SK-N-SH (cell line): ENCODE measurements around the gene GNB1L.

Experiments
- CTCF ChIP-seq: fragments of 200-600 bp; sonication (generic); IDR thresholded peaks from 2 replicates; pipeline ENCODE4 v1.6.1; 2017; ENCODE audit warnings: antibody characterized with exemption, mild to moderate bottlenecking, moderate library complexity
- EP300 ChIP-seq, 2 experiments: IDR thresholded peaks; 2 replicates each; pipeline versions ENCODE4 v1.4.0 to v1.6.1; 2012; ENCODE audit warnings: borderline replicate concordance in 1 of 2, low read depth in 1 of 2, low read length in 1 of 2
- FOSL2 ChIP-seq: IDR thresholded peaks from 2 replicates; pipeline ENCODE4 v1.4.0; 2012; ENCODE audit warnings: low read depth, mild to moderate bottlenecking, moderate library complexity, borderline replicate concordance
- RAD21 ChIP-seq: IDR thresholded peaks from 2 replicates; pipeline ENCODE4 v1.6.1; 2012; ENCODE audit warnings: mild to moderate bottlenecking, low read length
- SMC3 ChIP-seq: IDR thresholded peaks from 2 replicates; pipeline ENCODE4 v1.6.1; 2012; ENCODE audit warnings: low read depth, low read length, improper control_type of control experiment
- TEAD4 ChIP-seq: IDR thresholded peaks from 2 replicates; pipeline ENCODE4 v1.4.0; 2012; ENCODE audit warnings: mild to moderate bottlenecking, borderline replicate concordance; ENCODE audit not compliant: insufficient read depth
- USF1 ChIP-seq: IDR thresholded peaks from 2 replicates; pipeline ENCODE4 v1.4.0; 2012; ENCODE audit warnings: low read depth, borderline replicate concordance
- USF2 ChIP-seq: fragments of 150-350 bp; IDR thresholded peaks from 2 replicates; pipeline ENCODE4 v1.6.1; 2017; ENCODE audit warnings: antibody characterized with exemption, low read length, low read depth, borderline replicate concordance
- YY1 ChIP-seq: IDR thresholded peaks from 2 replicates; pipeline ENCODE4 v1.4.0; 2012; ENCODE audit warnings: low read depth, mild to moderate bottlenecking

- TF ChIP-seq TEAD4 (no peak), USF1 (no peak), CTCF (no peak), EP300 (IDR thresholded peaks at IDR 0.05; ENCODE audit: borderline replicate concordance in 1 of 2, low read depth in 1 of 2, low read length in 1 of 2) (no peak), YY1 (no peak), SMC3 (no peak), USF2 (no peak), RAD21 (no peak), FOSL2 (no peak)
These were observed 43.5 kb downstream of the GNB1L start for GRCh38 chr22:19811211-19811621.
